ENCODE data around the gene FAM151B.
A peak's percentile ranks its signal among the peaks of the same experiment; 100 is the strongest.
"Not testable (repeated sequence)": the region's sequence is repeated elsewhere in the genome, so short reads cannot be mapped to it uniquely, and the experiment has no call there.

Gene FAM151B, protein sequence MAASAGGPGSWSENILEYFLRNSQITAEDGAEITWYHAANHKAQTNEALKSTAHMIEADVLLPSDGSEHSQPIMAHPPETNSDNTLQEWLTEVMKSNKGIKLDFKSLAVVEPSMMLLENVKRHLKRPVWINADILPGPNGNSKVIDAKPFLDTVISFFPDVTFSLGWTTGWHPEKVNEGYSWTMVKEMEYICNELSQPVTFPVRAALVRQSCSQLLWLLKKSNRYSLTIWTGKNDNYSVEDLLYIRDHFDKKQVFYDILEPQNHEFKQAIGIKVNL

DNA sequence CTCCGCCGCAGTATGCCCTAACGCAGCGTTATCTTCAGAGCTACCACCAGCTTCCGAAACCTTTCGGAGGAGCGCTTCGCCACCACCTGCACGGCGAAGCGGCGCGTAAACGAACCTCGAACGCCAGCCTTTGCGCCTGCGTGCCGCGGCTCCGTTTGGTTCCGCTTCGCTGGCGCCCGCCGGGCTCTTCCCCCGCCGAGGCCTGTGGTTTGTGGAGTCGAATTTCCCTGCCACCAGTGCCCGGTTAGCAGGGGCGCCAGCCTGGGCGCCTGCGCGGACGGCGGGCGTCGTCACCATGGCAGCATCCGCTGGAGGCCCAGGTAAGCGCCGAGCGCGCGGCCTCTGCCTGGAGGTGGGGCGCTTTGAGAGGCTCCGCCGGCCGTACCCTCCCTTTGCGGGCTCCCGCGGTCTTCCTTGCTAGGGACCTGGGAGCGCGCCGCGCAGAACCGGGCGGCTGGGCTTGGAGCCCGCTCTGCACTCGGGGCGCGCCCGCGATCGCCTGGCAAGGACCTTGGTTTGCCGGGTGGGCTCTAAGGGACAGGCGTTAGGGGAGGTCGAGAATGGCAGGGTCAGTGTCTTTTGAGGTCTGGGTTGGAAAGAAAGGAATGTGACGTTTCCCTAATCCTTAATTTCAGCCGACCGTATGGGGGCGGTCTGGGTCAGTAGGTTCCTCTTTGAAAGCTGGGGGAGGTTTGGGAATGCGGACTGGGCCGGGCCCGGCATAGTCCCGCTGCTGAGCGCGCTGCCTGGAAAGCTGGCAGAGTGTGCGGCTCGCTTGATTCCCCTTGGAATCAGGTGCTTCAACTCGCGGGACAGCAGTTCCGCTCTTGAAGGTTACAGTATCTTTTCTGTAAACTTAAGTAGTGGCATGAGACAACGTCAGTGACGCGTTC, at the start of gene FAM151B:
FAM151B (plus strand) TSS at position 272 of the 893 bp plus-strand sequence; CDS start at position 296, 24 bp downstream.
- peak; percentile 80 for DNase-seq

DNA sequence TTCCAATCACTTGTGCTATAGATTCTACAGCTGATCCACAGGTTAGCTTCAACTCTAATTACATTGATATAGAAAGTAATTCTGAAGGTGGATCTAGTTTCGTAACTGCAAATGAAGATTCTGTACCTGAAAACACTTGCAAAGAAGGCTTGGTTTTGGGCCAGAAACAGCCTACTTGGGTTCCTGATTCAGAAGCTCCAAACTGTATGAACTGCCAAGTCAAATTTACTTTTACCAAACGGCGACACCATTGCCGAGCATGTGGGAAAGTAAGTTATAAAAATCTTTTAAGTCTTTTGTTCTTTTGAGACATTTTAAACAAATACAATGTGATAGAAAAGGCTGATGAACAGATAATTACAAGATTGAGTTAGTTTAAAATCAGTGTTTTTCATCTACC, 49.2 kb upstream of the FAM151B start:
- no peak for DNase-seq

DNA sequence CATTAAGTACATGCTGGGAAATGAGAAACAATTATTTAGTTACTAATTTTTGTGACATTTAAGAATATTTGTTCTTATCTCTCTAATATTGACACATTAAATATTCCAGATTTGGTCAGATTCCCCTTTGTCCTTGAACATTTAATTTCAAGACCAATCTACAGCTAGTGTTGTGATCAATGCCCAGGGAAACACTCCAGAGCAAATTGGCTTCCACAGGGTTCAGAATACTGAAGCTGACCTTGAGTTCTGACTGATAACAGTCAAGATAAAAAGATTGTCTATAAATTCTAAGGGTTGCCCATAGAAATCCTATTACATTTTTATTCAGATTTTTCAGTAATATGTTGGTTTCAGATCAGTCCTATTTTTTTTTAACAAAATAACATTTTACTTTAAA, 48.7 kb upstream of the FAM151B start:
- DNase-seq: no peak

DNA sequence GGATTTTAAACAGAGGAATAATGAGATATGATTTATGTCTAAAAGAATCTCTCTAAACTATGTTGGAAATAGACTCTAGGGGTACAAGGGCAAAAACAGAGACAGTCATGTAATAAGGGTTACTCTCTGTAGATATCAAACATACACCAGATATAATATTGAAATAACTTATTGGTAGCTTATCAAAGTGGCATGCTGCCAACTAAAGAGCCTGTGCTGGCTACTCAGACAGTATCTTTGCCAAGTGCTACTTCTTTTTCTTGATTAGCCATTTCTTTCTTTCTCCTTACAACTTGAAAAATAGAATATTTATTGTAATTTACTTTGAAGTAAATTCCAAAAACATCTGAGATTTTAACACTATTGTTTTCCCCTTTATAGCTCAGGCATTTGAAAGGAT, 45.2 kb upstream of the FAM151B start:
- DNase-seq: no peak

DNA sequence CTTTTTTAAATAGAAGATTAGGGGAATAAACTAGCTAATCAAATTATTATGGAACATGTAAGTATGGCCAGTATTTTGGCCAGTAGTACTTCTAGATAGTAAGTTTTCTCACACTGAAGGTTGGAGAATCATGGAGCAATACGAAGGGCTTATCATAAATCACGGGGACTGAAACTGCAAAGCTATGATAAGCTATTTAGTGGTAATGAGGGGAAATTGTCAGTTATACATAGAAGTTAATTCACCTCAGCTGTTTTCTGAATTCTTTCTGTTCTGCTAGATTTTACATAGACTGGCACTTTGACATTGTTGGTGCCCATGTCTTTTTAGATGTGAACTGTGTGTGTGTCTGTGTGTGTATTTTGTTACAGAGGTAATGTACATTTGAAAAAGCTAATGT, 34.5 kb upstream of the FAM151B start:
- no peak for DNase-seq

DNA sequence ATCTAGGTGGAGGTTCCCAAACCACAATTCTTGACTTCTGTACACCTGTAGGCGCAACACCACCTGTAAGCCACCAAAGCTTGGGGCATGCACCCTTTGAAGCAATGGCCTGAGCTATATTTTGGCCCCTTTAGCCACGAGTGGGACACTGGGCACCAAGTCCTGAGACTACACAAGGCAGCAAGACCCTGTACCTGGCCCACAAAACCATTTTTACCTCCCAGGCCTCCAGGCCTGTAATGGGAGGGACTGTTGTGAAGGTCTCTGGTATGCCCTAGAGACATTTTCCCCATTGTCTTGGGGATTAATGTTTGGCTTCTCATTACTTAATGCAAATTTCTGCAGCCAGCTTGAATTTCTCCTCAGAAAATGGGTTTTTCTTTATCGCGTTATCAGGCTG, 24.6 kb upstream of the FAM151B start:
- DNase-seq: no peak

DNA sequence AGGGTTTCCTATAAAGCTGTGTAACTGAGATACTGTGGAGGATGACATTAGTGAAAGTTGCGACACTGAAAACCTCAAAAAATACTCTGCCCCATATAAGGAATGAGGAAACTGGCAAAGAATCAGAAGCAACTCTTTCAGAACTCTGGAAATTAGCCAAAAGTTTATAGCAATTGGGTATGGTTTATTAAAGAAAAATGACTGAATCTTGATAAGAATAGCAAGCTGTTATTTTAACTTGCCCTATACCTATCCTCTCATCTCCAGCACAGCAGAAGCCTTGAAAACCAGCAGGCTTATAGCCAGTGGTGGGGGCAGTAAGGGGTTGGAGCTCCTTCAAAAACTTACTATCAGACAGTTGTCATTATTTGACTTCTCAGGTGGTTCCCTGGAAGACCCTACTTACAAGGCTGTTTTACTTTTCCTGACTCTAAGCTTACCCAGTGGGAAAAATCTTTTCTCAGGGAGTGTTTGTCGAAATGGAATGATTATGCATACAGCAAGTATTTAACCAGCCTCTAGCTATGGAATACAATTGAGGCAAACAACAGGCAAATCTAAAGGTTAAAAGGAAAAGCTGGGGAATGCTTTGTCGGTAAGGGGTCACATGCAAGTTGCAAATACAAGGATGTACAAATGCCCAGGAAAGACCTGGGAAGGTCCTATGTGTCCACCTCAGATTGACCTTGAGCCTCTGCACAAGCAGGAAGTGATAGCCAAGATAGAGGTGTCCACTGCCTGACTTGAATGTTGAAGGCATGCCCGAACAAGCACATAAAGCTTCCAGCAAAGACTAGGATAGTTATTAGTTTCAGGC, 21.0 kb upstream of the FAM151B start:
- DNase-seq: no peak

DNA sequence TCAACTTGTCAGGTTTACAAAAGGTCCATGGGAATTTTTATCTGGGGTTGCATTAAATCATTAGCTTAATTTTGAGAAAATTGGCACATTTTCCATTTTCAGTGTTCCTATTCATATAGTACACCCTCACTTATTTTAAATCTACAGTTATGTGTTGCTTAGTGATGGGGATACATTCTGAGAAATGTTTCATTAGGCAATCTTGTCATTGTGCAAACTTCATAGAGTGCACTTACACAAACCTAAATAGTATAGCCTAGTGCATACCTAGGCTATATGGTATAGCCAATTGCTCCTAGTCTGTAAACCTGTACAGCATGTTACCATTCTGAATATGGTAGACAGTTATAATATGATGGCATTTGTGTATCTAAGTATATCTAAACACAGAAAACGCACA, 19.8 kb upstream of the FAM151B start:
- no peak for DNase-seq

DNA sequence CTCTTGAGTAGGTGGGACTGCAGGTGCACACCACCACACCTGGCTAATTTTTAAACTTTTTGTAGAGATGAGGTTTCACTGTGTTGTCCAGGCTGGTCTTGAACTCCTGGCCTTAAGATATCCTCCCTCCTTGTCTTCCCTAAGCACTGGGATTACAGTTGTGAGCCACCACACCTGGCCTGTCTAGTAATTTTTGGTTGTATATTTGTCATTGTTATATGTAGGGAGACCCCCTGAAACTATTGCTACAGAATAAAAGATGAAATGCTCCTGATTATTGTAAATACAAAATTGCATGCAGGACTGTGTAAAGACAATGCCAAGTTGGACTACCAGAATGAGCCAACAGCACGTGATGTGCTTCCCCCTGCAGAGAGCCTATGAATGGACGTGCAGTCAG, 17.3 kb upstream of the FAM151B start:
- not testable (repeated sequence) for DNase-seq

DNA sequence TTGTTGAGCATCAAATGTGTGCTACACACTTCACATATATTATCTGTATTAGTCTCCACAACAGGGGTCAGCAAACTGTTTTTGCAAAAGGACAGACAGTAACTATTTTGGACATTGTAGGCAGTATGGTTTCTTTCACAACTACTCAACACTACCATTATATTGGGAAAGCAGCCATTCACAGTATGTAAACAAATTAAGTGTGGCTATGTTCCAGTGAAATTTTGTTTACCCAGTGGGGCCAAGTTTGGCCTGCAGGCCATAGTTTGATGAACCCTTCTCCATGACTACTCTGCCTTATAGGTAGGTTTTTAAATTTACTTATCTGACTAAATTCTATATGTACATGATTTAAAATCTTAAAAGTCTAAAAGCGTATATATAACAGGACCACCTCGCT, 13.0 kb upstream of the FAM151B start:
- no peak for DNase-seq

DNA sequence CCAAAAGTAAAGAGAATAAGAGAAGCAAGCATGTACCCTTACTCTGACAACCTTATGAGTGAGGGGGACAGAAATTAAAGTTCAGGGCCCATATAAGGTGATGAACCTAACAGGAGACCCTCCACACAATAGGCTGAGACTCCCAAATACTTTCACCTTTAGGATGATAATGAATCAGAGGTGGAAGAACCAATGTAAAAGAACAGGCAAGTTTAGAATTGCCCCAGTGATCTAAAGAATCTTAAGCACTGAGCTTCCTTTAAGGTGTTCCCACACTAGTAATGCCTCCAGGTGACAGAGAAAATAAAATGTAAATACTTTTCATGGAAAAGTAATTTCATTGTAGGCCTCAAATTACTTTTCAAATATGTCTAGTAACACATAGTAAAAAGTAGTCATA, 8.2 kb upstream of the FAM151B start:
- no peak for DNase-seq

DNA sequence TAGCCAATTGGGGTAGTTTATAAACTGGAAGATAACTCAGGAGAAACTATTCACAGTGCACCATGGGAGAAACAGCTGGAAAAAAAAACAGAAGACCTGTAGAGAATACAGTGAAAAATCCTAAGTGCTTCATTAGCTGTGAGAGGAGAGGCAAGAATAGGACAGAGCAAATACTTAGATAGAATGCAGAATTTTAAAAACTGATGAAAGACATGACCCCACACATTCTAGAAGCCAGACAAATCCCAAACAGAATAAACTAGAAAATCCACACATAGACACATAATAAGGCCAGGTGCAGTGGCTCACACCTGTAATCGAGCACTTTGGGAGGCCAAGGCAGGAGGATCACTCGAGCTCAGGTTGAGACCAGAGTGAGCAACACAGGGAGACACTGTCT, 7.5 kb upstream of the FAM151B start:
- DNase-seq: no peak

DNA sequence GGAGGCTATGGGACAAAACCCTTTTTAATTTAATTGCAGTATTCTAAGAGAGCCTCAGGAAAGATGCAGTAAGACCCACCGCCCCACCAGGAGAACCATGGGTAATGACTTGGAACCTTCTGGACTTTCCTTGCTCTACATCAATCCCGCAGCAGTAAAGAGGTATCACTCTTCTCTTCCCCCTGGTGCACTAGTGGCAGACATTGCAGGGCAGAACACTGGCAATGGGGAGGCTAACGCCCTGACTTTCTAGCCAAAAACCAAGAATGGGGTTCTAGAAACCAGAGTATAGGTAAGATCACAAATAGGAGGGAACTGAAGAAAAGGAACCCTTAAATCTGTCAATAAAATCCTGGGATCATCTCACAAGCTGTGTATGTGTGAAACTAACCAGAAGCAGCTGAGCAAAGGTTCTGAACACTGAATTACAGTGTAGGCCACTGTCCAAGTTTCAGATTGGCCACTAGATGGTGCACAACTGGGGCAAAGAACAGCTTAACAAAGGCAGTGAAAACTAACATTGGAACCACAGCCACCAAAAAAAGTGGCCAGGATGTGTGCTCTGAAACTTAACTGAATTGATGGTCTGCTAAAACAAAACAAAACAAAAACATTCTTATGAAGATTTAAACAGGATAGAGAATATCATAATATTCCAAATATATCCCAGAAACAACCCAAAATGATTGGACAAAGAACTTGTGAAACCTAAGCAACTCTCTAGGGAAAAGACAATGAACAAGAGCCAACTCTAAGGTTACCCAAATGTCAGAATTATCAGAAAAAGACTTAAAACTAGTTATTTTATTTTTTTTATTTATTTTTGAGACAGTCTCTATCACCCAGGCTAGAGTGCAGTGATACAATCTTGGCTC, 6.6 kb upstream of the FAM151B start:
- DNase-seq: peak; percentile 41

DNA sequence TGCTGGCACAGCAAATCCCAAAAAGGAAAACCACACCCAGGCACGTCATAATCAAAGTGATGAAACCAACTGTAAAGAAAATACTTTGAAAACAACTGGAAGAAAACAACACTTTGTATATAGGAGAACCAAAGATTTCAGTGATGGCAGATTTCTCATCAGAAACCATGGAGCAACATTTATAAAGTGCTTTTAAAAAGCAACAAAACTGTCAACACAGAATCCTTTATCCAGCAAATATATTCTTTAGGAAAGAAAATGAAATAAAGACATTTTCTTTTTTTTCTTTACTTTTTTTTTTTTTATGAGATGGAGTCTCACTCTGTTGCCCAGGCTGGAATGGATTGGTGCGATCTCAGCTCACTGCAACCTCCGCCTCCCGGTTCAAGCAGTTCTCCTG, 5.3 kb upstream of the FAM151B start:
- no peak for DNase-seq

DNA sequence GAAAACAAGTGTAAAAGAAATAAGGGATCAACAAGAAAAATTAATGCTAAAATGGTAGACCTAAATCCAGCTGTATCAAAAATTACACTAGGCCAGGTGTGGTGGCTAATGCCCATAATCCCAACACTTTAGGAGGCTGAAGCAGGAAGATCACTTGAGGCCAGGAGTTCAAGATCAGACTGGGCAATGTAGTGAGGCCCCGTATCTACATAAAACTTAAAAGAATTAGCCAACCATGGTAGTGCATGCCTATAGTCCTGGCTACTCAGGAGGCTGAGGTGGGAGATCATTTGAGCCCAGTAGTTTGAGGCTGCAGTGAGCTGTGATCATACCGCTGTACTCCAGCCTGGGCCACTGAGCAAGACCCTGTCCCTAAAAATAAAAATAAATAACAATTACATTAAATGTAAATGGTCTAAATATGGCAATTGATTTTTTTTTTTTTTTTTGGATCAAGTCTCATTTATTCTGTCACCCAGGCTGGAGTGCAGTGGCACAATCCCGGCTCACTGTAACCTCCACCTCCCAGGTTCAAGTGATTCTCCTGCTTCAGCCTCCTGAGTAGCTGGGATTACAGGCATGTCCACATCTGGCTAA, 4.2 kb upstream of the FAM151B start:
- no peak for DNase-seq

DNA sequence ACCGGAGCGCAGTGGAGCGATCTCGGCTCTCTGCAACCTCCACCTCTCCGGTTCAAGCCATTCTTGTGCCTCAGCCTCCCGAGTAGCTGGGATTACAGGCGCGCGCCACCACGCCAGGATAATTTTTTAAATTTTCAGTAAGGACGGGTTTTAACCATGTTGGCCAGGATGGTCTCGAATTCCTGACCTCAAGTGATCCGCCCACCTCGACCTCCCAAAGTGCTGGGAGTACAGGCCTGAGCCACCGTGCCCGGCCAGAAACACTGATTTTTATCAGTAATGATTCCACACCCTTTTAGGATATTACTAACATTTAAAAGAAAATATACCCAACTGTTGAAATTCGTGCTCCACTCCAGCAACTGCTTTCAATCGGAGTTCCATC, 464 bp upstream of the FAM151B start:
- no peak for DNase-seq

DNA sequence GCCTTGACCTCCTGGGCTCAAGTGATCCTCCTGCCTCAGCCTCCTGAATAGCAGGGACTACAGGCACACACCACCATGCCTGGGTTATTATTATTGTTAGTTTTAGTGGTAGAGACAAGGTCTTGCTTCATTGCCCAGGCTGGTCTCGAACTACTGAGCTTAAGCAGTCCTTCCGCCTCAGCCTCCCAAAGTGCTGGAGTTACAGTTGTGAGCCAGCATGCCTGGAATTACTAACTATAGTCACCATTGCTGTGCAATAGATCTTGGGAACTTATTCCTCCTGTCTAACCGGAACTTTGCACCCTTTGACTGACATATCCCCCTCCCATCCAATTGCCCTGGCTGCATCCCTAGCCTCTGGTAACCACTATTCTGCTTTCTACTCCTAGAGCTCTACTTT, 3.4 kb downstream of the FAM151B start:
- no peak for DNase-seq

DNA sequence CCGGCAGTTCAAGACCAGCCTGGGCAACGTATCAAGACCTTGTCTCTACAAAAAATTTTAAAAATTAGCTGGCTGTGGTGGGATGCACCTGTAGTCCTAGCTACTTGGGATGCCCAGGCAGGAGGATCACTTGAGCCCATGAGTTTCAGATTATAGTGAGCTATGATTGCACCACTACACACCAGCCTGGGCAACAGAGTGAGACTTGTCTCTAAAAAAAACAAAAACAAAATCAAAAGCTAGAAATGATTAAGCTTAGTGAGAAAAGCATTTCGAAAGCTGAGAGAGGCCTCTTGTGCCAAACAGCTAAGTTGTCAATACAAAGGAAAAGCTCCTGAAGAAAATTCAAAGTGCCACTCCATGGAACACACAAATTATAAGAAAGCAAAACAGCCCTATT, 4.8 kb downstream of the FAM151B start:
- no peak for DNase-seq

DNA sequence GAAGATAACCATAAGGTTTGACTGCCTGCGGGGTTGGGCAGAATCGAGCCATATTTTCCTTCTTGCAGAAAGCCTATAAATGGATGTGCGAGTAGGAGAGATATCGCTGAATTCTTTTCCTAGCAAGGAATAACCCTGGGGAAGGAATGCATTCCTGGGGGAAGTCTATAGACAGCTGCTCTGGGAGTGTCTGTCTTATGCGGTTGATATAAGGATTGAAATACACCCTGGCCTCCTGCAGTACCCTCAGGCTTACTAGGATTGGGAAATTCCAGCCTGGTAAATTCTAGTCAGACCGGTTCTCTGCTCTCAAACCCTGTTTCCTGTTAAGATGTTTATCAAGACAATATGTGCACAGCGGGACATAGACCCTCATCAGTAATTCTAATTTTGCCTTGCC, 5.5 kb downstream of the FAM151B start:
- DNase-seq: not testable (repeated sequence)

DNA sequence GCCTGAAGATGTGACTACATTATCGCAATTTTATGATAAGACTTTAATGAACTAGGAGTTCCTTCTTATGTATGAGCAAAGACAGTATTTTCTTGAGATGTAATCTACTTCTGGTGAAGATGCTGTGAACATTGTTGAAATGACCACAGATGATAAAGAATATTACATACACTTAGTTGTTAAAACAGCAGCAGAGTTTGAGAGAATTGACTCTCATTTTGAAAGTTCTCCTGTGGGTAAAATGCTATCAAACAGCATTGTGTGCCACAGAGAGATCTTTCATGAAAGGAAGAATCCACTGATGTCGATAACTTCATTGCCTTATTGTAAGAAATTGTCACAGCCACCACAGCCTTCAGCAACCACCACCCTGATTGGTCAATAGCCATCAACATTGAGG, 8.0 kb downstream of the FAM151B start:
- DNase-seq: no peak

DNA sequence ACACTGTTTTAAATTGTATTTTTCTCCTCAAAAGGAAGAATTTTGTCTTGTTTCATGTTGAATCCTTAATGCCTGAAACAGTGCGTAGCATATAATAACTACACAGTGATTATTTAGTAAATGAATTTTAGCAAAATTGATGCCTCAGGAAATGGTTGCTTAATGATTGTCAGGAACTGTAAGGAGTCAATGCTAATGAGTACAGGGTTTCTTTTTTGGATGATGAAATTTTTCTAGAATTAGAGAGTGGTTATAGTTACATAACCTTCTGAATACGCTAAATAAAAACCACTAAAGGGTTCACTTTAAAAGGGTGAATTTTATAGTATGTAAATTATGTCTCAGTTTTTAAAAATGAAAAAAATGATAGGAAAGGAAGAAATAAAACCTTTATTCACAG, 14.9 kb downstream of the FAM151B start:
- no peak for DNase-seq

DNA sequence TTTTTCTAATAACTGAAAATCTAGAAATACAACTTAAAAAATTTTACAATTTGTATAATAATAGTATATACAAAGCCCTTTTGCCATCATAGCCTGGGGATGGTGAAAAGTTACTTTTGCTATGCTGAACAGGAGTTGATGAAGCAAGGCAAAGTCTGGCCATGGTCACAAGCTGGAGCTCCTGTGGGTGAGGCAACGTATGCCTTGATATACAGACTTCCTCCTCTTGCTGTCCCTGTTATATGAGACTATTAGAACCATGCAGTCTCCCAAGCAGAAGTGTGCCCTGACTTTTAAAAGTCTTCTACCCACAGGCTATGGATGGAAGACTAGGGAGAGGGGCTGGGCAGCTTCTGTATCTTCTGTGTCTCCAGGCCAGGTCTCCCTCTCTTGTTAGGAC, 15.7 kb downstream of the FAM151B start:
- no peak for DNase-seq
